HG03025 (cell line): ENCODE measurements around the gene SLC3A2.

Experiments
- ATAC-seq: cut with Tn5 transposase; IDR thresholded peaks from one replicate; pipeline ENCODE4 v1.9.1; 2021; ENCODE audit warnings: mild to moderate bottlenecking, moderate library complexity; ENCODE audit not compliant: unreplicated experiment, low FRiP score

The SLC3A2 gene

GRCh38 chr11:62905927-62906531 lies 25.3 kb downstream of the SLC3A2 start:
- no peak for ATAC-seq

GRCh38 chr11:62908468-62909072 lies 27.9 kb downstream of the SLC3A2 start:
- no peak for ATAC-seq

GRCh38 chr11:62909107-62909894 lies 28.6 kb downstream of the SLC3A2 start:
- no peak for ATAC-seq

GRCh38 chr11:62910141-62910882 lies 29.6 kb downstream of the SLC3A2 start:
- ATAC-seq = no peak

GRCh38 chr11:62911137-62912130 lies 30.7 kb downstream of the SLC3A2 start:
- no peak for ATAC-seq

GRCh38 chr11:62912268-62912667 lies 31.6 kb downstream of the SLC3A2 start:
- no peak for ATAC-seq

- ATAC-seq = no peak
These were observed 33.7 kb downstream of the SLC3A2 start for GRCh38 chr11:62914416-62914815.

GRCh38 chr11:62917906-62918502 lies 37.3 kb downstream of the SLC3A2 start:
- no peak for ATAC-seq

- ATAC-seq = no peak
These were observed 37.8 kb downstream of the SLC3A2 start for GRCh38 chr11:62918531-62918930.

- no peak for ATAC-seq
These were observed 38.8 kb downstream of the SLC3A2 start for GRCh38 chr11:62919476-62919875.

GRCh38 chr11:62919898-62920640 lies 39.4 kb downstream of the SLC3A2 start:
- no peak for ATAC-seq

- ATAC-seq = no peak
These were observed 40.5 kb downstream of the SLC3A2 start, which contains the start of gene CHRM1 for GRCh38 chr11:62921201-62921572. CHRM1 (minus strand) TSS chr11:62921363; CDS start chr11:62911100, 10,263 bp downstream.

GRCh38 chr11:62921573-62922188 lies 41.0 kb downstream of the SLC3A2 start:
- ATAC-seq = no peak

GRCh38 chr11:62922189-62922589 lies 41.5 kb downstream of the SLC3A2 start:
- ATAC-seq = no peak

- ATAC-seq = no peak
These were observed 42.1 kb downstream of the SLC3A2 start for GRCh38 chr11:62922653-62923431.

- no peak for ATAC-seq
These were observed 43.1 kb downstream of the SLC3A2 start for GRCh38 chr11:62923601-62924411.

GRCh38 chr11:62925308-62925707 lies 44.6 kb downstream of the SLC3A2 start:
- ATAC-seq = no peak
